Measurements from ENCODE around the gene BMPR2.
"Not testable (repeated sequence)": the region's sequence is repeated elsewhere in the genome, so short reads cannot be mapped to it uniquely, and the experiment has no call there.

DNA sequence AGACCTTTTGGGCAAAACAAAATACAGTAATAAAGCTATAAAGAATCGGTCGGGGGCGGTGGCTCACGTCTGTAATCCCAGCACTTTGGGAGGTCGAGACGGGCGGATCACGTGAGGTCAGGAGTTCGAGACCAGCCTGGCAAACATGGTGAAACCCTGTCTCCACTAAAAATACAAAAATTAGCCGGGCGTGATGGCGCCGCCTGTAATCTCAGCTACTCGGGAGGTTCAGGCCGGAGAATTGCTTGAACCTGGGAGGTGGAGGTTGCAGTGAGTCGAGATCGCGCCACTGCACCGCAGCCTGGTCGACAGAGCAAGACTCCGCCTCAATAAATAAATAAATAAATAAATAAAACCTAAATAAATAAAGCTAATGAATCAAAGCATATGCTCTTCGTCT lies 1.7 kb upstream of the BMPR2 start:
- TF ChIP-seq, protein P1, sequence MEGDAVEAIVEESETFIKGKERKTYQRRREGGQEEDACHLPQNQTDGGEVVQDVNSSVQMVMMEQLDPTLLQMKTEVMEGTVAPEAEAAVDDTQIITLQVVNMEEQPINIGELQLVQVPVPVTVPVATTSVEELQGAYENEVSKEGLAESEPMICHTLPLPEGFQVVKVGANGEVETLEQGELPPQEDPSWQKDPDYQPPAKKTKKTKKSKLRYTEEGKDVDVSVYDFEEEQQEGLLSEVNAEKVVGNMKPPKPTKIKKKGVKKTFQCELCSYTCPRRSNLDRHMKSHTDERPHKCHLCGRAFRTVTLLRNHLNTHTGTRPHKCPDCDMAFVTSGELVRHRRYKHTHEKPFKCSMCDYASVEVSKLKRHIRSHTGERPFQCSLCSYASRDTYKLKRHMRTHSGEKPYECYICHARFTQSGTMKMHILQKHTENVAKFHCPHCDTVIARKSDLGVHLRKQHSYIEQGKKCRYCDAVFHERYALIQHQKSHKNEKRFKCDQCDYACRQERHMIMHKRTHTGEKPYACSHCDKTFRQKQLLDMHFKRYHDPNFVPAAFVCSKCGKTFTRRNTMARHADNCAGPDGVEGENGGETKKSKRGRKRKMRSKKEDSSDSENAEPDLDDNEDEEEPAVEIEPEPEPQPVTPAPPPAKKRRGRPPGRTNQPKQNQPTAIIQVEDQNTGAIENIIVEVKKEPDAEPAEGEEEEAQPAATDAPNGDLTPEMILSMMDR (conservative IDR thresholded peaks at IDR 0.05; ENCODE audit: low read depth, low read length), result not testable (repeated sequence)
- TF ChIP-seq EZH2 (IDR thresholded peaks at IDR 0.05; ENCODE audit: borderline replicate concordance, low read depth, low read length, poor library complexity, severe bottlenecking), result not testable (repeated sequence)
